Naive thymus-derived CD4-positive, alpha-beta T cell (primary cell): ENCODE results near the gene DAGLA. TPM values are rescaled to one million over a fixed set of nuclear protein-coding genes. Genes with fewer than 3 reads are reported as not detected.

Experiments
- ATAC-seq: fragments of 150-1000 bp; cut with Tn5 transposase; 2 replicates; pipeline ENCODE4 v1.10.0; 2021; ENCODE audit warnings: mild to moderate bottlenecking, moderate library complexity
- CTCF ChIA-PET: fragments of 350-600 bp; sonication (Branson Sonifier 250); formaldehyde crosslinking; loops from one replicate; lab custom pipeline; 2021; ENCODE audit warnings: antibody characterized with exemption; lab: Charles Lee
- POLR2A ChIA-PET: fragments of 350-600 bp; sonication (Branson Sonifier 250); formaldehyde crosslinking; loops from one replicate; lab custom pipeline; 2021; ENCODE audit warnings: antibody characterized with exemption, inconsistent platforms; lab: Charles Lee
- DNase-seq, 9 donors: peaks; one replicate each; pipeline versions ENCODE4 v3.0.0 to v3.0.0-alpha.2; 2020 to 2022; ENCODE audit warnings: mixed read lengths in 1 of 9
- H3K27ac ChIP-seq: one replicate; pipeline ENCODE4 v1.7.0; 2013; ENCODE audit warnings: mild to moderate bottlenecking, low read depth, low read length, moderate library complexity
- H3K27me3 ChIP-seq, 2 donors: one replicate each; pipeline ENCODE4 v1.7.0; 2013; ENCODE audit warnings: low read length in 2 of 2, mild to moderate bottlenecking in 2 of 2, moderate library complexity in 2 of 2; ENCODE audit not compliant: control insufficient read depth in 2 of 2, insufficient read depth in 2 of 2
- H3K36me3 ChIP-seq, 3 experiments: 1 replicate in 2 of 3; 2 replicates in 1 of 3; pipeline ENCODE4 v1.7.0; 2013; ENCODE audit warnings: low read length in 3 of 3, mild to moderate bottlenecking in 3 of 3, moderate library complexity in 1 of 3; ENCODE audit not compliant: insufficient read depth in 3 of 3, control insufficient read depth in 2 of 3
- H3K4me1 ChIP-seq, 2 donors: one replicate each; pipeline ENCODE4 v1.7.0; 2013; ENCODE audit warnings: low read length in 2 of 2, mild to moderate bottlenecking in 2 of 2, moderate library complexity in 1 of 2; ENCODE audit not compliant: control insufficient read depth in 2 of 2, insufficient read depth in 2 of 2
- H3K4me3 ChIP-seq: 2 replicates; pipeline ENCODE4 v1.7.0; 2013; ENCODE audit warnings: mild to moderate bottlenecking, low read length
- H3K9me3 ChIP-seq, 3 experiments: 1 replicate in 2 of 3; 2 replicates in 1 of 3; pipeline ENCODE4 v1.7.0; 2013; ENCODE audit warnings: low read length in 3 of 3; ENCODE audit not compliant: control insufficient read depth in 2 of 3
- H3K27ac Mint-ChIP-seq, 9 donors: one replicate each; pipeline ENCODE4 v1.8.0; 2020 to 2022; ENCODE audit warnings: mixed read lengths in 9 of 9, mild to moderate bottlenecking in 8 of 9, moderate library complexity in 5 of 9, inconsistent platforms in 2 of 9
- H3K27me3 Mint-ChIP-seq, 5 donors: one replicate each; pipeline ENCODE4 v1.8.0; 2021 to 2022; ENCODE audit warnings: mixed read lengths in 5 of 5, mild to moderate bottlenecking in 1 of 5
- H3K36me3 Mint-ChIP-seq, 5 donors: one replicate each; pipeline ENCODE4 v1.8.0; 2020 to 2022; ENCODE audit warnings: mixed read lengths in 5 of 5, mild to moderate bottlenecking in 3 of 5, inconsistent platforms in 1 of 5
- H3K4me1 Mint-ChIP-seq, 7 donors: one replicate each; pipeline ENCODE4 v1.8.0; 2020 to 2022; ENCODE audit warnings: mixed read lengths in 7 of 7, mild to moderate bottlenecking in 3 of 7, inconsistent platforms in 1 of 7
- H3K4me3 Mint-ChIP-seq, 10 donors: one replicate each; pipeline ENCODE4 v1.8.0; 2020 to 2022; ENCODE audit warnings: mild to moderate bottlenecking in 10 of 10, mixed read lengths in 10 of 10, moderate library complexity in 6 of 10, inconsistent platforms in 2 of 10
- H3K9me3 Mint-ChIP-seq, 11 donors: one replicate each; pipeline ENCODE4 v1.8.0; 2020 to 2022; ENCODE audit warnings: mixed read lengths in 11 of 11, mild to moderate bottlenecking in 4 of 11, inconsistent platforms in 1 of 11, moderate library complexity in 1 of 11
- intact Hi-C, 2 donors: fragments of 100-400 bp; cut with micrococcal nuclease; formaldehyde crosslinking; loops; one replicate each; pipeline ENCODE4 v1.15.1; 2023
- polyA plus RNA-seq, 2 donors: library from polyadenylated mRNA; unstranded; fragments of 300-500 nt; fragmentation: Illumina TruSeq; gene quantifications; one replicate each; pipeline ENCODE4 v1.2.3, GENCODE V29; 2021
- total RNA-seq, 6 experiments: library from RNA in 5 of 6; stranded (reverse) in 5 of 6; gene quantifications; 1 replicate in 5 of 6; 2 replicates in 1 of 6; pipeline ENCODE4 v1.2.3 and lab custom pipeline; 2021 to 2026

DAGLA gene
- total and polyA plus RNA-seq, 7 experiments from 2014 or later: 0.15 to 2.1 (median 0.26) TPM

DNA sequence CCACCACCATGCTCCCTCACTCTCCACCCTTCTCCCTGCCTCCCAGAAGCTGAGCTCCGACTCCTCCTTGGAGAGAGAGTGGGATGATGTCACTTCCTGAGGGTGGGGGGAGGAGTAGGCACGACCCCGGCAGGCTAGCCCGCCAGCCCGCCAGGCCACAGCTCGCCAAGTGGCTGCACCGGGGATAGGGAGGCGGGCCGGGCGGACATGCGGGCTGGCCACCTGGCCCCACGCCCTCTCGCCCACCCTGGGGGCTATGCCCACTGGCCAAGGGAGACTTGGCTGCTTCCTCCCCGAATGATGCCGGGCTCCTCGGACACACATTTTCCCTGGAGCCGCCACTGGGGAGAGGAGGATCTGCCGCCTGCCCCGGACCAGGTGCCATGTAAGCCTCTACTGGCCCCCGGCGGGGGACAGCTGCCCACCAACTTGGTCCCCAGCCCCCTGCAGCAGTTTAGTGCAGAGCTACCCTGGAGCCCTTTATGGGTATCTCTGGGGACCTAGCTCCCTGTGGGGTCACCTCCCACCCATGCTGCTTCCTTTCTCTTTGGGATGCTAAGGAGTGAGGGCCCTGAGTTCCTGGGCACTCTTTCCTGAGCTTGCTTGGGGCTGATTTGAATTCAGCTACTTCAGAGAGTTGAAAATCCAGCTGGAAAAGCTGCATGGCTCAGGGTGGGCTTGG is 38.6 kb downstream of the DAGLA start:
- intact Hi-C loops: no loop called here
- DNase-seq: no peak
- Histone ChIP-seq H3K4me3 (no peak overlapping the region), H3K9me3 (no peaks in the 10 kb centered on the region), H3K4me1 (no peaks in the 10 kb centered on the region), H3K27me3 (no peaks in the 10 kb centered on the region), H3K27ac (no peak overlapping the region), H3K36me3 (no peaks in the 10 kb centered on the region)
- ChIA-PET CTCF (no interaction called here), POLR2A (no interaction called here)
- H3K27ac Mint-ChIP-seq: no peak overlapping the region
- peaks cover 0 to 1% (median 0%) of the 10 kb centered on the region in 11 donors for H3K9me3 Mint-ChIP-seq
- H3K27me3 Mint-ChIP-seq: peaks cover 0 to 6% (median 0%) of the 10 kb centered on the region in 5 donors
- no peak for ATAC-seq
- H3K36me3 Mint-ChIP-seq: no peaks in the 10 kb centered on the region
- H3K4me3 Mint-ChIP-seq: no peak overlapping the region
- peaks cover 0 to 8% (median 0%) of the 10 kb centered on the region in 7 donors for H3K4me1 Mint-ChIP-seq

DNA sequence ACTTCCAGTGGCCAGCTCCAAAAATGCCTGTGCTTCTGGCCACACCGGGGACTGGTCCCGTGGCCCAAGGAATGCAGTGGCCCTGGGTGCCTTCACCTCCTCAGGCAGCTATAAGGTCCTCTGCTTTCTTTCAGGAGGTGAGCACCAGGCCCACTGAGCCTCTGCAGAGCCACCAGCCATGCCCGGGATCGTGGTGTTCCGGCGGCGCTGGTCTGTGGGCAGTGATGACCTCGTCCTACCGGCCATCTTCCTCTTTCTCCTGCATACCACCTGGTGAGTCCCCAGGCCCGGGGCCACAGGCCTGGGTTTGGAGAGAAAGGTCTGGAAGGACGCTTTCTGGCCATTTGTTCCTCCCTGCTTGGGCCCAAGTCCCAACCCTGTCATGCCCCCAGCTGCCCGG is 39.8 kb downstream of the DAGLA start:
- intact Hi-C loops: no loop called here

DNA sequence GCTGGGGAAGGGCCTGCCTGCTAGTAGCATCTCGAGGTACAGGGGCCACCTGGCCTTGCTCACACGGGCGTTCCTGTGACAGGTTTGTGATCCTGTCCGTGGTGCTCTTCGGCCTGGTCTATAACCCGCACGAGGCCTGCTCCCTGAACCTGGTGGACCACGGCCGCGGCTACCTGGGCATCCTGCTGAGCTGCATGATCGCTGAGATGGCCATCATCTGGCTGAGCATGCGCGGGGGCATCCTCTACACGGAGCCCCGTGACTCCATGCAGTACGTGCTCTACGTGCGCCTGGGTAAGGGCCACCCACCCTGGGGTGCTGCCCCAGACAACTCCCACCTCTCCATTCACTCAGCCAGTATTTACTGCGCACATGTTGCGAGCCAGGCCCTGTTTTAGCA is 40.4 kb downstream of the DAGLA start:
- POLR2A ChIA-PET: no interaction called here
- no peaks in the 10 kb centered on the region for H3K36me3 Mint-ChIP-seq

More for the DNA sequence above, 39.8 kb downstream of the DAGLA start:
- ChIA-PET POLR2A (no interaction called here), CTCF (interaction anchor here (0.9 kb wide), 1 partner anchor 10 kb away, joined by 3 read pairs; no protein-coding TSS in a partner anchor)
- H3K4me3 Mint-ChIP-seq: no peak overlapping the region
- H3K27ac Mint-ChIP-seq: no peak overlapping the region
- no peak for ATAC-seq
- H3K4me1 ChIP-seq: no peaks in the 10 kb centered on the region
- H3K4me1 Mint-ChIP-seq: peaks cover 0 to 4% (median 0%) of the 10 kb centered on the region in 7 donors
- no peaks in the 10 kb centered on the region for H3K27me3 ChIP-seq
- H3K36me3 Mint-ChIP-seq: no peaks in the 10 kb centered on the region
- H3K36me3 ChIP-seq: no peaks in the 10 kb centered on the region
- H3K9me3 ChIP-seq: no peaks in the 10 kb centered on the region
- peaks cover 0 to 6% (median 0%) of the 10 kb centered on the region in 5 donors for H3K27me3 Mint-ChIP-seq
- no peak for DNase-seq
- H3K4me3 ChIP-seq: no peak overlapping the region
- no peak overlapping the region for H3K27ac ChIP-seq
- peaks cover 0 to 1% (median 0%) of the 10 kb centered on the region in 11 donors for H3K9me3 Mint-ChIP-seq

DNA sequence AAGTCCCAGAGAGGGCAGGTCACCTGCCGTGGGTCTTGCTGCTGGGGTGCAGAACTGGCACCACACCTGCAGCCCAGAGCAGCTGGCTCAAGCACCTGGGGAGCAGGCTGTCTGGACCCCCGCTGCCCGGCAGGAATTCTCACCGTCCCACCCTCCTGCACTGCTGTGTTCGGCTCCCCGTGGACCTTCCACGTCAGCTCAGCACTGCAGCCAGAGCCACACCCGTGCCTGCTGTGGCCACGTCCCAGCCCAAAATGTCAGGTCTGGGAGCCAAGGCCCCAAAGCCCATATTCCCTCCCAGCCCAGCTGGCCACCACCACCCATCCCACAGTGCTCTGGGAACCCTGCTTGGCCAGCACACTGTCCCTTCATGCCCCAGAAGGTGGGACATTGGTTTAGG is 44.2 kb downstream of the DAGLA start:
- Mint-ChIP-seq H3K36me3 (no peaks in the 10 kb centered on the region), H3K27ac (no peak overlapping the region), H3K4me3 (no peak overlapping the region), H3K27me3 (no peaks in the 10 kb centered on the region), H3K9me3 (peaks cover 0 to 1% (median 0%) of the 10 kb centered on the region in 11 donors), H3K4me1 (no peaks in the 10 kb centered on the region)
- Histone ChIP-seq H3K4me1 (no peaks in the 10 kb centered on the region), H3K4me3 (no peak overlapping the region), H3K36me3 (no peaks in the 10 kb centered on the region), H3K9me3 (no peaks in the 10 kb centered on the region), H3K27me3 (no peaks in the 10 kb centered on the region), H3K27ac (no peak overlapping the region)
- no peak for DNase-seq
- no peak for ATAC-seq
- CTCF ChIA-PET: interaction anchor here (0.7 to 1.4 kb wide), 2 partner anchors 9 to 27 kb away, joined by 3 to 7 read pairs; no protein-coding TSS in a partner anchor
- intact Hi-C loops: no loop called here
- POLR2A ChIA-PET: no interaction called here

More for the DNA sequence above, 40.4 kb downstream of the DAGLA start:
- H3K4me3 ChIP-seq: no peak overlapping the region
- no peak overlapping the region for H3K27ac ChIP-seq
- H3K9me3 ChIP-seq: no peaks in the 10 kb centered on the region
- no peak overlapping the region for H3K4me3 Mint-ChIP-seq
- ATAC-seq: no peak
- intact Hi-C loops: no loop called here
- no peaks in the 10 kb centered on the region for H3K4me1 ChIP-seq
- H3K36me3 ChIP-seq: no peaks in the 10 kb centered on the region
- CTCF ChIA-PET: interaction anchor here (0.9 kb wide), 1 partner anchor 10 kb away, joined by 3 read pairs; no protein-coding TSS in a partner anchor
- H3K9me3 Mint-ChIP-seq: peaks cover 0 to 1% (median 0%) of the 10 kb centered on the region in 11 donors
- H3K27ac Mint-ChIP-seq: no peak overlapping the region
- peaks cover 0 to 6% (median 0%) of the 10 kb centered on the region in 5 donors for H3K27me3 Mint-ChIP-seq
- H3K4me1 Mint-ChIP-seq: peaks cover 0 to 4% (median 0%) of the 10 kb centered on the region in 7 donors
- no peaks in the 10 kb centered on the region for H3K27me3 ChIP-seq
- no peak for DNase-seq

DNA sequence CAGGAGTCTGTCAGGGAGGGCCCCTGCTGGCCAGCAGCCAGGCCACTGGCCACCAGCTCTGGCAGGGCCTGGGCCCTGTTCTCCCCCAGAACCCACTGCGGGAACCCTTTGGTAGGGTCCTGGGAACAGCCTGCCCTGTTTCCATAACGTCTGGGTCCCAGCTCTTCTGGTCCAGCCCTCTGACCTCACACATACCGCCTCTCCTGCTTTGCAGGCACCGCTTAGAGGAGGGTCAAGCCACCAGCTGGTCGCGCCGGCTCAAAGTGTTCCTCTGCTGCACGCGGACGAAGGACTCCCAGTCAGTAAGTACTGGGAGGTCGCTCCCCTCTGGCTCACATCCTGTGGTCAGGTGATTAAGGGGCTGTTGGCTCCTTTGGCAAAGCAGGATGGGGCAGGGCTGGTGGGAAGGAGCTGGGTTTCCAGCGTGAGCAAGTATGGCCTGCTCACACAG is 45.6 kb downstream of the DAGLA start:
- CTCF ChIA-PET: no interaction called here
- ATAC-seq (no peak), DNase-seq (no peak)
- Histone ChIP-seq H3K36me3 (no peaks in the 10 kb centered on the region), H3K9me3 (no peaks in the 10 kb centered on the region), H3K4me1 (no peaks in the 10 kb centered on the region), H3K27me3 (no peaks in the 10 kb centered on the region), H3K4me3 (no peak overlapping the region), H3K27ac (no peak overlapping the region)
- POLR2A ChIA-PET: no interaction called here
- H3K4me3 Mint-ChIP-seq: no peak overlapping the region
- intact Hi-C loops: no loop called here
- no peak overlapping the region for H3K27ac Mint-ChIP-seq
- H3K4me1 Mint-ChIP-seq: no peaks in the 10 kb centered on the region
- no peaks in the 10 kb centered on the region for H3K27me3 Mint-ChIP-seq
- H3K36me3 Mint-ChIP-seq: no peaks in the 10 kb centered on the region
- H3K9me3 Mint-ChIP-seq: peaks cover 0 to 1% (median 0%) of the 10 kb centered on the region in 11 donors

DNA sequence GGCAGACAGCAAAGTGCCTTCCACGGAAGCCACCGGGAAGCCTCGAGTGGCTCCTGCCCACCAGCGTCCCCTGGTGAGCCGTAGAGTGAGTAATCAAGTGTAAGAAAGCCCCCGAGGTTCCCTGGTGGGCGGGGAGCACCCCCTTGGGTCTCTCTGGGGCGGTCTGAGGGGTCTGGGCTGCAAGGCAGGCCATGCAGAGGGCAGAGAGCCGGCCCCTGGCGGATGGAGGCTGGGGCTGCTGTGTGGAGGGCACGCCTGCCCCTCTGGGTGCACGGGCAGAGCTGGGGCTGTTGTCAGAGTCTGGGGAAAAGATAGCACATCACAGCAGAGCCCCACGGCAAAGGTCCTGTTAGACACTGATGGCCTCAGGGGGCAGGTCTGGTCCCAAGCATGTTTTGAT is 46.6 kb downstream of the DAGLA start:
- H3K27me3 ChIP-seq: no peaks in the 10 kb centered on the region
- Mint-ChIP-seq H3K9me3 (peaks cover 0 to 1% (median 0%) of the 10 kb centered on the region in 11 donors), H3K27ac (no peak overlapping the region), H3K4me1 (no peaks in the 10 kb centered on the region), H3K4me3 (no peak overlapping the region), H3K27me3 (no peaks in the 10 kb centered on the region), H3K36me3 (no peaks in the 10 kb centered on the region)
- no peaks in the 10 kb centered on the region for H3K4me1 ChIP-seq
- DNase-seq (no peak), ATAC-seq (no peak)
- no peak overlapping the region for H3K4me3 ChIP-seq
- no peaks in the 10 kb centered on the region for H3K9me3 ChIP-seq
- POLR2A ChIA-PET: no interaction called here
- no peak overlapping the region for H3K27ac ChIP-seq
- intact Hi-C loops: no loop called here
- no peaks in the 10 kb centered on the region for H3K36me3 ChIP-seq
- CTCF ChIA-PET: interaction anchor here (0.8 kb wide), 1 partner anchor 33 kb away, joined by 4 read pairs; no protein-coding TSS in a partner anchor
